ENCODE results near the gene DUSP6. TPM values are rescaled to one million over a fixed set of nuclear protein-coding genes. Genes with fewer than 3 reads are reported as not detected.

The DUSP6 gene
- total and polyA plus RNA-seq, 2 of the 8 experiments (the other 6 are each of a cell fraction or from before 2014, with no cell fraction given) = 99.3 to 179 TPM

DNA sequence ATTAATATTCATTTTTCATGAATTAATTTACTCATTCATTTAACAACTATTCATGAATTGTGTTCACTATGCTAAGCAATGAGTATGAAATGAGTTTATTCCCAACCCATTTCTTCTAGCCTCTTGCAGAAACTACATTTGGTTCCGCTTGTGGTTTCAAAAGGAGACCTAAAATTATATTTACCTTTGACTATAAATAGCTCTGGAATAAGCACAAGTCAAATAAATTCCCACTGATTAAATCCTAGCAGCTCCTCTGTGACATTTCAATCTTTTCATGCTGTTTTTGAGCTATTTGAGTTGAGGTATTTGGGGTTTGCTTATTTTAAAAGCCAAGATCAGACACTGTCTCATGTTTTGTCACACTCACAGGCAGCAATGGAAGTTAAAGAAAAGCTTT is 46.9 kb downstream of the DUSP6 start:
- no peak overlapping the region for H3K4me2 ChIP-seq (ENCODE audit: insufficient read depth in 1 of 2, low read depth in 2 of 2, low read length in 2 of 2)
- H3K18ac ChIP-seq (ENCODE audit: extremely low read depth, low read length) = no peak overlapping the region
- H3K9ac ChIP-seq (replicated peaks in 1 of 4; ENCODE audit: extremely low read depth in 1 of 4, low read depth in 3 of 4, low read length in 3 of 4) = peak overlapping the region in 1 of 4 experiments; percentile 34; a peak in 1 of 7 replicates
- no peaks in the 10 kb centered on the region for H3K36me3 ChIP-seq (ENCODE audit: control insufficient read depth in 2 of 4, insufficient read depth in 4 of 4, low read length in 3 of 4)
- no peaks in the 10 kb centered on the region for H3K79me1 ChIP-seq (ENCODE audit: low read depth, low read length)
- POLR2A ChIA-PET (ENCODE audit: partially characterized antibody) = no interaction called here
- H3K56ac ChIP-seq (replicated peaks; ENCODE audit: insufficient read length, low read depth, low read length) = no peak overlapping the region
- H2BK5ac ChIP-seq (ENCODE audit: low read depth, low read length) = no peak overlapping the region
- FAIRE-seq (no peak), DNase-seq (ENCODE audit: low read depth in 1 of 2, low spot score in 2 of 2) (no peak)
- no peaks in the 10 kb centered on the region for H3K9me3 ChIP-seq (ENCODE audit: insufficient read depth in 2 of 2, low read depth in 1 of 2, low read length in 1 of 2)
- H3K23me2 ChIP-seq (ENCODE audit: low read depth, low read length) = no peaks in the 10 kb centered on the region
- H3K14ac ChIP-seq (ENCODE audit: insufficient read length) = no peak overlapping the region
- H2BK20ac ChIP-seq (ENCODE audit: low read length) = no peak overlapping the region
- CTCF ChIA-PET (ENCODE audit: partially characterized antibody) = no interaction called here
- WGBS, 2 experiments (ENCODE audit: extremely low coverage in 1 of 2, insufficient coverage in 1 of 2, insufficient read length in 1 of 2, insufficient replicate concordance in 2 of 2, low coverage in 1 of 2, low lambda C conversion rate in 2 of 2, missing lambda C conversion rate in 1 of 2) = 92% methylated on average over 1 of the region's 1 CpG; no CpG with 5 or more reads in 1 of the 2 experiments
- H3K27ac ChIP-seq (ENCODE audit: low read depth, low read length) = no peak overlapping the region
- no peak overlapping the region for H2AK5ac ChIP-seq (ENCODE audit: low read depth, low read length)
- no peak overlapping the region for H2BK15ac ChIP-seq (ENCODE audit: low read length)
- peaks cover 0 to 4% (median 0%) of the 10 kb centered on the region in 4 experiments; a peak in 1 of 7 replicates for H3K4me1 ChIP-seq (replicated peaks in 1 of 4; ENCODE audit: control insufficient read depth in 3 of 4, insufficient read depth in 4 of 4, low read length in 3 of 4)
- H2BK12ac ChIP-seq (ENCODE audit: low read depth, low read length) = no peak overlapping the region
- no peak overlapping the region for H4K5ac ChIP-seq (ENCODE audit: insufficient read length, low read depth, low read length)
- no peaks in the 10 kb centered on the region for H3K79me2 ChIP-seq (ENCODE audit: control insufficient read depth in 1 of 2, insufficient read depth in 2 of 2, low read length in 2 of 2)
- H2BK120ac ChIP-seq (replicated peaks; ENCODE audit: low read depth, low read length) = no peak overlapping the region
- no peak overlapping the region for H2AFZ ChIP-seq (ENCODE audit: low read length)
- no peak overlapping the region for H3K23ac ChIP-seq (ENCODE audit: insufficient read length)
- no peaks in the 10 kb centered on the region for H3K27me3 ChIP-seq (replicated peaks in 1 of 4; ENCODE audit: control insufficient read depth in 3 of 4, extremely low read depth in 1 of 4, insufficient read depth in 3 of 4, low read length in 3 of 4)
- H4K8ac ChIP-seq (ENCODE audit: extremely low read depth, insufficient read depth, low read length) = no peak overlapping the region
- H4K91ac ChIP-seq (replicated peaks; ENCODE audit: insufficient read length, low read length) = no peak overlapping the region
- H3K4ac ChIP-seq (replicated peaks; ENCODE audit: insufficient read length, low read depth, low read length) = no peak overlapping the region
- H4K20me1 ChIP-seq (replicated peaks in 1 of 2; ENCODE audit: control insufficient read depth in 1 of 2, insufficient read depth in 2 of 2, low read length in 2 of 2) = no peaks in the 10 kb centered on the region
- no peak overlapping the region for H3K4me3 ChIP-seq (ENCODE audit: extremely low read depth in 1 of 4, insufficient read depth in 2 of 4, low read depth in 3 of 4, low read length in 4 of 4)
